Activated CD8-positive, alpha-beta memory T cell treated with anti-CD3 and anti-CD28 coated beads for 24 hours (primary cell): ENCODE data around the gene TSPAN2.

Experiments
- DNase-seq: peaks from one replicate; pipeline ENCODE4 v3.0.0-alpha.2; 2020

Gene TSPAN2

GRCh38 chr1:115112496-115113375 is 23.4 kb upstream of the TSPAN2 start:
- DNase-seq: peak; percentile 86

GRCh38 chr1:115107516-115108260 is 18.4 kb upstream of the TSPAN2 start:
- DNase-seq: no peak

- DNase-seq: no peak
These were observed 16.5 kb upstream of the TSPAN2 start for GRCh38 chr1:115105831-115106230.

GRCh38 chr1:115099693-115100050 is 10.4 kb upstream of the TSPAN2 start:
- no peak for DNase-seq

GRCh38 chr1:115098979-115099692 is 9.8 kb upstream of the TSPAN2 start:
- DNase-seq: peak; percentile 70

GRCh38 chr1:115092175-115092574 is 2.9 kb upstream of the TSPAN2 start:
- DNase-seq: no peak

GRCh38 chr1:115091572-115091971 is 2.3 kb upstream of the TSPAN2 start:
- no peak for DNase-seq

- no peak for DNase-seq
These were observed 1.7 kb upstream of the TSPAN2 start for GRCh38 chr1:115090956-115091355.

GRCh38 chr1:115090540-115090939 is 1.2 kb upstream of the TSPAN2 start:
- DNase-seq: no peak

- no peak for DNase-seq
These were observed 835 bp upstream of the TSPAN2 start for GRCh38 chr1:115090186-115090490.

GRCh38 chr1:115088871-115089419 is 358 bp downstream of the TSPAN2 start:
- no peak for DNase-seq

GRCh38 chr1:115088115-115088778 is 1.1 kb downstream of the TSPAN2 start:
- DNase-seq: no peak

- no peak for DNase-seq
These were observed 3.0 kb downstream of the TSPAN2 start for GRCh38 chr1:115086176-115086830.

GRCh38 chr1:115084902-115085511 is 4.3 kb downstream of the TSPAN2 start:
- no peak for DNase-seq

- no peak for DNase-seq
These were observed 6.4 kb downstream of the TSPAN2 start for GRCh38 chr1:115082949-115083348.

- no peak for DNase-seq
These were observed 10.6 kb downstream of the TSPAN2 start for GRCh38 chr1:115078708-115079107.

- no peak for DNase-seq
These were observed 11.3 kb downstream of the TSPAN2 start for GRCh38 chr1:115077984-115078330.

- no peak for DNase-seq
These were observed 11.9 kb downstream of the TSPAN2 start for GRCh38 chr1:115077286-115077983.

- no peak for DNase-seq
These were observed 12.9 kb downstream of the TSPAN2 start for GRCh38 chr1:115076384-115076915.

- no peak for DNase-seq
These were observed 14.3 kb downstream of the TSPAN2 start for GRCh38 chr1:115074839-115075534.
